ENCODE data around the gene BRCC3.
"Not testable (repeated sequence)": the region's sequence is repeated elsewhere in the genome, so short reads cannot be mapped to it uniquely, and the experiment has no call there.

The BRCC3 gene

GRCh38 chrX:155061760-155062159 is 9.5 kb upstream of the BRCC3 start:
- no peak for DNase-seq

DNA sequence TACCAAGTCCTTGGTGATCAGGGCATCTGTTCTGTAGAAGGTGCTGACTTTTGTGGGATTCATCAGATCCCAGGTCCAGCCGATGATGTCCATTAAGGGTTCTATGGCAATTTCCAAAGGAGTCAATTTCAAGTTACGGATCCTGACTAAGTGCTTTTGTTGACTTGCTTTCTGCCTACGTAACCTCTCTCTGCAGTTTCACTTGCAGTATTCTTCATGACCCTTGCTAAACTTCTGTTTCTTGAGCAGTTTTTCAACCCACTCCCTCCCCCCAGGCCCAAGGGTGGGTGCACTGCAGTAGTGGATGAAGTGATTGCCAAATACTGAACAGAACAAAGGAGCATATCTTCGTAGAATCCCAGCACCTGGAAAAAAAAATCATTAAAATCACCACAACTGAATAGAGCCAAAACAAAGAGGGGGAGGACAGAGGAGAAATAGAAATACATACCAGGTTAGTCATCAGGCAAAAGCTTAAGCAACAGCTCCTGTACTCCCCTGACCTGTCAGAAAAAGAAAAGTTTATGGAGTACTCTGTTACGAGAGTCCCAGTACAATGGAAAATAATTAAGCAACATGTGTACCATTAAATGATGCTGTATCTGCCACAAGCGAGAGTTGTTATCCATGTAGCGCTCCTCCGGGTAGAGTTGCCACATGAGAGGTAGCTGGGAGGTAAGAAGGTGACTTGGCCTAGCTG is 6.1 kb upstream of the BRCC3 start:
- no peak for DNase-seq

DNA sequence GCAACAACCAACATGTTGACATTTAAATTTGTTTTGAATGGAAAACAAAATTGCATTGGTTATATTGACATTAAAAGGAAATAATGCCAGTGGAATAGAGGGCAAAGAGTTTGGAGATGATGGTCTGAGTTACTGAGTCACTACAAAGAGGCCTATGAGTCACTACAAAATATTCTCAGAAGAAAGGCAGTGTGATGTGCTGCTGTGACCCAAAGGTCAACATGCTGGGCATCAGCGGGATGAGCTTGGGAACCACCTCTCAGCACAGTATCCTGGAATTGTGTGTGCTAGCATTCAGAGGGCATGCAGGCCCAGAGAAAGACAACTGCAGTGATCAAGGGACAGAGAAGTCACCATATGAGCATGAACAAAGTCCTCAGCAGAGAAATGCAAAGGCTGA is 3.1 kb upstream of the BRCC3 start:
- no peak for DNase-seq

- DNase-seq, result no peak
Measured at GRCh38 chrX:155069414-155069813, 1.9 kb upstream of the BRCC3 start.

DNA sequence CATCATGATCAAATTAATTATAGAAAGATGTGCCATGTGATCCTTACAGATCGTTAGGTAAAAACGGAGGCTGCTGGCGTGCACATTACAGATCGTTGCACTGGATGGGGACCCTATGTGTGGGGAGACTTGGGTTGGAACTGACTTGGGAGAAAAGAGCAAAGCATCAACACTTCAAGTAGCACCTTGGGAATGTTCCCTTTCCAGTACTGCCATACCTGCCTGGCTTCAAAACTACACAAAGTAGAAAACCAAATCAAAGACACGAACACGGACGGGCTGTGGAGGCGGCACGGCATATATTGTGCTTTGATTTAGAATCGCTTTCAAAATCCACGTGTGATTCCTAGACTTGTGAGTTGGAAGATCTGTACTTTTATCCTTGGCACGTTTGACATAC is 1.3 kb upstream of the BRCC3 start:
- no peak for DNase-seq

DNA sequence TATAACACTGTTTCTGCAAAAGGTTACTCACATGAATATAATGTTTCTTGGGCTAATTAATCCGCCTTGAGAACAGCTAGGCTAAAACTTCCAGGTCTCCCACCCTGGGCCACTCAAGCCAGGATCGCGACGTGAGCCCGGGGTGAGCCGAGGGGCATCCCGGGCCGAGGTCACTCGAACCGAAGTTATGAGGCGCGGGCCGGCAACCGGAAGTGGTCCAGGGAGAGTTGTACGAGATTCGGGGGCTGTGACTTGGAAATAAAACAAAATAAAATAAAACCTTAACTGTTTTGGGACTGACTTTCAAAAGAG is 689 bp upstream of the BRCC3 start:
- no peak for DNase-seq

- no peak for DNase-seq
Measured at GRCh38 chrX:155071694-155072280, 479 bp downstream of the BRCC3 start.

DNA sequence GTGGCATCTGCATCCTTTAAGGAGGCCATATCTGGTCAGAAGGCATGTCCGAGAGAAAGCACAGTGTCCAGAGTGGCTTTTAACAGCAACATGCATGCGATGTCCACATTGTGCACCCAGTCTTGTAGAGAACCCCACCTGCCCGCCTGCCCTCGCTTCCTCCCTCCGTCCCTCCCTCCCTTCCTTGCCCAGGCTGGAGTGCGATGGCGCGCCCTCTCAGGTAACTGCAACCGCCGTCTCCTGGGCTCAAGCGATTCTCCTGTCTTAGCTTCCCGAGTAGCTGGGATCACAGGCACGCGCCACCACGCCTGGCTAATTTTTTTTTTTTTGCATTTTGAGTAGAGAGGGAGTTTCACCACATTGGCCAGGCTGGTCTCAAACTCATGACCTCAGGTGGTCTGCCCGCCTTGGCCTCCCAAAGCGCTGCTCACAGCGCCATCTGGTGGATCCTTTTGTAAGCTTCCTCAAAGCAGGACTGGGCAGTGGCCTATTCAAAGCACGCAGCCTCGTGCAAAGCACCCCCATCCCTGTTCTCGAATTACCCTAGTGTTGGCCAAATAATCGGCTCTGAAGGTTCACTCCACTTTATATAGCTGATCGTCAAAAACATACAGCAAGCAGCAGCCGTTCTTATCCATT is 15.0 kb downstream of the BRCC3 start:
- no peak for DNase-seq

DNA sequence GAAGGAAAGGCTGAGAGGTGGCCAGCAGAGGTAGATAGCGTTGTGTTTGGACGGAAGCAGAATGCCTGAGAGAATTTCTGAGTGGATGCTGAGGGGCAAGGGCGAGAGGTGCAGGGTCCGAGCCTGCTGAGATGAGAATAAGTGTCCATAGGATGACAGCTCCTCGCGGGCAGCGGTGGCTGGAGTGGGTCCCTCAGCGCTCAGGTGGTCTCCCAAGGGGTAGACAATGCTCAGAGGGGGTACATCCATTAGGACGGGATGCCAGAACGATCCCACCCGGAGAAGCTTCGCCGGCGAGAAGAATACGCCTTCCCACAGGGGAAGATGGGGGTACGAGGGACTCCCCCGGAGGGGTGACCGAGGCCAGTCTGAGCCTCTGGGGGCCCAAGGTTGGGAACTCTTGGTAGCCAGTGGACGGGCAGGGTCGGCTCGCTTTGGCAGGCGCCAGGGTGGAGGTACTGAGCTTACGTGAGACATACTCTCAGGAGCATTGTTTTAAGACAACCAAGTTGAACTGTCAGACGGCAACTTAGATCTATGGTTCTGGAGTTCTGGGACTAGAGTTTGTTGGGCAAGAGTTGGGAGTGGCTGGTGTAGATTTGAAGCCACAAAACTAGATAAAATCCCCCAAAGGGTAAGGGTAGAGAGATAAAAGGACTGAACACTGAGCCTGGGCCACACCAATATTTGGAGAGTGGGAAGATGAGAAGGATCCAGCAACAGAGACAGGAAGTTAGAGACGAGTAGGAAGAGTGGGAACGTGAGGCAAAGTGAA is 15.8 kb downstream of the BRCC3 start:
- DNase-seq, result no peak

GRCh38 chrX:155094468-155095061 is 23.3 kb downstream of the BRCC3 start:
- DNase-seq, result peak in 1 of 2 experiments; percentile 26

GRCh38 chrX:155105919-155106318 is 34.6 kb downstream of the BRCC3 start:
- no peak for DNase-seq

- no peak for DNase-seq
Measured at GRCh38 chrX:155108427-155108826, 37.1 kb downstream of the BRCC3 start.

- no peak for DNase-seq
Measured at GRCh38 chrX:155112171-155112570, 40.9 kb downstream of the BRCC3 start.

DNA sequence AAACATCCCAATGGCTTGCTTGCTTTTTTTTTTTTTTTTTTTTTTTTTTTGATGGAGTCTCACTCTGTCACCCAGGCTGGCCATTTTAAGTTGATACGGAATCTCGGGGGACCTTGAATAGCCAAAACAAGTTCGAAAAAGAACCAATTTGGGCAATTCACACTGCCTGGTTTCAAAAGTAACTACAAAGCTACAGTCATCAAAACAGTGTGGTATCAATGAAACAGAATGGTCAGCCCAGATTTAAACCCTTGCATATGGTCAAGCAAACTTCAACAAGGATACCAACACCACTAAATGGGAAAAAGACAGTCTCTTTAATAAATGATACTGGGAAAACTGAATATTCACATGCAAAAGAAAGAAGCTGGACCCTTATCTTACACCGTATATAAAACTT is 41.8 kb downstream of the BRCC3 start:
- DNase-seq, result no peak

- no peak for DNase-seq
Measured at GRCh38 chrX:155115174-155115819, 44.0 kb downstream of the BRCC3 start.

DNA sequence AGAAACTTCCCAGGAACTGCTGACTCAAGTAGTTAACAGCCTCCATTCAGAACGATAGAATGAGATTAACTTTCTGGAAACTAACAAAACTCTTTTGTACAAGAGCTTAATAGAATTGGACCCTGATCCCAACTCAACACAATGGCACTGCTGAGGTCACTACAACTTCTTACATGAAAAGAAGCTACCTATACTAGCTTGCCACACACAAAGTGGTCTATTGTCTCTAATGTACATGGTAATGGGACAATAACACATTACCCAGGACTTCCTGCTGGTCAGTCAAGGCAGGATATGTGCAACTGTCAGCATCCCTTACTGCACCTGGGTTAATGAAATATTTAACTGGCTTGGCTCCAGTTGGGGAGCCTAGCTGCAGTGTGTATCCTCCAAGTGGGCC is 56.2 kb downstream of the BRCC3 start:
- no peak for DNase-seq

DNA sequence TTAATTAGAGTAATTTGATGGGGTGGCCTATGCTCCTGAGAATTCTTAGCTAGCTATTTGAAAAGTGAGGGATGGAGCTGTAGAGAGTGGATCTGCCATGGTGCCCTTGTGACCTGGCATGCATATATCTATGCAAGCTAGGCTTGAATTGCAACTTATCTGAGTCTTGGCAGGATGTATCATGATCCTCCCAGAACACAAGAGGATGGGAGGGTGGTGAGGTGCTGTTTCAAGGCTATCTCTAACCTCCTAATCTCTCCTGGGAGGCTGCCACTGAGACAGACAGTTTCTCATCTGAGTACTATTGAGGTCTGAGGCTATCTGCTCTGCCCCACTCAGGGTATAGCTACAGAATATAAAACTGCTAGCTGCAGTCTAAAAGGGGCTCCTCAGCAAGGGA is 56.6 kb downstream of the BRCC3 start:
- DNase-seq, result no peak

DNA sequence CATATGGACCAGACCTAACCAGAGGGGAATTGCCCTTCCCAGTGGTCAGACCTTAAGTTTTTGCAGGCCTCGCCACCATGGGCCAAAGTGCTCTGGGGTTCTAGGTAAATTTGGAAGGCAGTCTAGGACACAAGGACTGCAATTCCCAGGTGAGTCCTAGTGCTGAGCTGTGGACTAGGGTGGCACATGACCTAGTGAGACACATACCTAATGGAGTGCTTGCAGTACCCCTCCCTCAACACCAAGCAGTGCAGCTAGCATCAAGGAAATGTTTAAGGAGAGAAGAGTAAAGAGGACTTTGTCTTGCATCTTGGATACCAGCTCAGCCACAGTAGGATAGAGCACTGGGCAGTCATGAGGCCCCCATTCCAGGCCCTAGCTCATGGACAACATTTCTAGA is 60.8 kb downstream of the BRCC3 start:
- no peak for DNase-seq

- DNase-seq, result no peak
Measured at GRCh38 chrX:155134255-155134654, 62.9 kb downstream of the BRCC3 start.

- DNase-seq, result no peak
Measured at GRCh38 chrX:155143959-155144548, 72.7 kb downstream of the BRCC3 start.

DNA sequence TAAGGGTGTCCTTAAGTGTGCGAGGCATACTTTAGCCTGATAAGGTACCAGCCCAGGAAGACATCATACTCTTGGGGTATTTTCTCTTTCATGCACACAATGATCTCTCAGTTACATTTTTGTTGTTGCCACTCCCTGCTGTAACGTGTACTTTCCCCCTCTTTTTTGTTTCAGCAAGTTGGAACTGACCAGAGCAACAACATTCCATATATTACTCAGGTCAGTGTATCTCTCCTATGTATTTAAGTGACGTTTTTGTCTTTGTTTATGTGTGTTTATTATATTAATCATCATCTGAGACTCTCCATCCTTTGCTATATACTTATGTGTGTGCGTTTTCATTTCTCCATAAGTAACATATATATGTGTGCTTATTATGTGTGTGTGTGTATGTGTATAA is 73.6 kb downstream of the BRCC3 start:
- no peak for DNase-seq

DNA sequence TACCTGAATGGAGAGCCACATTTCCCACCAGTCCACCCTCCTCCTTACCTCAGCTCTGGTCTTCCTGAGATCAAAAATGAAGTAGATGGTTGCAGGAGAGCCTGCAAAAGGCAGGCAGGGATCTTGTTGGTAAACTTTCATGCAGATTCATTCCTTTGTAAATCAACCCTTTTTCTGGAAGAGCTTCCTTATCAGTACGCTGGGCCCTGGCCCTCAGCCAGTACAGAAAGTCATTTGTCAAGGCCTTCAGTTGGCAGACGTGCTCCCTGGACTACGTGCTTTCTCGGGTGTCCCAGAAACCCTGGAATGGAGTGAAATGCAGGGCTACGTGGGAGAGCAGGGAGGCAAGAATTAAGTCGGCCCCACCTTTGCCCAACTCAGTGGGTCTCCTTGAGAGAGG is 76.3 kb downstream of the BRCC3 start:
- not testable (repeated sequence) for DNase-seq

- DNase-seq, result not testable (repeated sequence)
Measured at GRCh38 chrX:155148166-155148565, 76.9 kb downstream of the BRCC3 start.

All from NCI-H187 (cell line).